Upper lobe of left lung (tissue), 6 donors: Measurements from ENCODE around the gene GABRG3. TPM values are rescaled to one million over a fixed set of nuclear protein-coding genes. Genes with fewer than 3 reads are reported as not detected.

ENCODE experiments used
- ATAC-seq, 2 donors: fragments of 200-7000 bp; cut with Tn5 transposase; one replicate each; pipeline ENCODE4 v1.9.1; 2022; ENCODE audit warnings: mild to moderate bottlenecking in 2 of 2, moderate library complexity in 2 of 2; ENCODE audit not compliant: low FRiP score in 2 of 2
- DNase-seq, 2 donors: peaks; one replicate each; pipeline ENCODE4 v3.0.0-alpha.2; 2019 to 2020
- H3K27ac ChIP-seq, 4 donors: fragments of 200-600 bp; sonication (generic); one replicate each; pipeline ENCODE4 v1.5.1; 2016 to 2019
- H3K27me3 ChIP-seq, 4 donors: fragments of 200-600 bp; sonication (generic); one replicate each; pipeline ENCODE4 v1.5.1; 2017 to 2019
- H3K36me3 ChIP-seq, 4 donors: fragments of 200-600 bp; sonication (generic); one replicate each; pipeline ENCODE4 v1.5.1; 2016 to 2019
- H3K4me1 ChIP-seq, 4 donors: fragments of 200-600 bp; sonication (generic); one replicate each; pipeline ENCODE4 v1.5.1; 2018 to 2019
- H3K4me3 ChIP-seq, 4 donors: fragments of 200-600 bp; sonication (generic); one replicate each; pipeline ENCODE4 v1.5.1; 2017 to 2019; ENCODE audit warnings: mild to moderate bottlenecking in 2 of 4, moderate library complexity in 1 of 4
- H3K9me3 ChIP-seq, 4 donors: fragments of 200-600 bp; sonication (generic); one replicate each; pipeline ENCODE4 v1.5.1; 2018 to 2019
- EP300 ChIP-seq, 4 donors: sonication (generic); formaldehyde crosslinking; IDR thresholded peaks; one replicate each; pipeline ENCODE4 v1.5.1; 2017; ENCODE audit warnings: antibody characterized with exemption in 4 of 4, control low read depth in 2 of 4
- POLR2A ChIP-seq, 4 donors: fragments of 450-650 bp; IDR thresholded peaks; one replicate each; pipeline ENCODE4 v1.5.1; 2016 to 2017; ENCODE audit warnings: antibody characterized with exemption in 4 of 4, mild to moderate bottlenecking in 2 of 4
- POLR2AphosphoS5 ChIP-seq, 2 donors: sonication (generic); formaldehyde crosslinking; IDR thresholded peaks; one replicate each; pipeline ENCODE4 v1.5.1; 2017; ENCODE audit warnings: antibody characterized with exemption in 2 of 2
- WGBS, 2 donors: methylation state at CpG; one replicate each; pipeline ENCODE4 v1.1.5; 2017 to 2018; 5-methylcytosine and 5-hydroxymethylcytosine counted together
- small RNA-seq, 4 donors: library from RNA; depleted of rRNA; stranded (forward); fragments of <200 nt; gene quantifications; one replicate each; pipeline ENCODE3, GENCODE V24; 2016
- total RNA-seq, 6 donors: library from RNA; depleted of rRNA in 4 of 6; stranded (reverse); fragments of >200 nt in 4 of 6; gene quantifications; one replicate each; pipeline versions ENCODE4 v1.1.0 to v1.2.1, GENCODE V29; 2016 to 2021
- TF ChIP-seq, protein P1 (sequence below), 6 experiments: fragments of 450-650 bp in 4 of 6; fragments of 200-600 bp in 2 of 6; sonication (generic) in 2 of 6; IDR thresholded peaks; one replicate each; pipeline ENCODE4 v1.5.1; 2016 to 2019; ENCODE audit warnings: antibody characterized with exemption in 6 of 6
- donor health status: DM: no; HTN: no; CAD: no; lungs with moderate emphysema.
- donor health status: DM: no; HTN: yes; CAD: no; lungs with severe emphysema.

GABRG3 gene
- total RNA-seq, 6 donors from 2014 or later = not detected

DNA sequence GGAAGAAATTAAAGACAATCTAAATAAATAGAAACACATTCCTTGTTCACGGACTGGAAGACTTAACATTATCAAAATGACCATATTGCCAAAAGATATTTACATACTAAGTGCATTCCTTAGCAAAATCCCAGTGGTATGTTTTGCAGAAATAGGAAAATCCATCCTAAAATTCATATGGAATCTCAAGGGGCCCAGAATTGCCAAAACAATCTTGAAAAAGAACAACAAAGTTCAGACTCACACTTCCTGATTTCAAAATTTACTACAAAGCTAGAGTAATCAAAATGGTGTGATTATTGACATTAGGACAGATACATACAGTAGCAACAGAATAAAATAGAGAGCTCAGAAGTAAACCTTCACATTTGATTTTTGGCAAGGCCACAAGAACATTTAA lies 612.7 kb downstream of the GABRG3 start:
- ATAC-seq (no peak), DNase-seq (no peak)
- no peaks in the 10 kb centered on the region for H3K36me3 ChIP-seq
- H3K27ac ChIP-seq = no peak overlapping the region
- no peak for TF ChIP-seq EP300 (IDR thresholded peaks at IDR 0.05)
- TF ChIP-seq, protein P1, sequence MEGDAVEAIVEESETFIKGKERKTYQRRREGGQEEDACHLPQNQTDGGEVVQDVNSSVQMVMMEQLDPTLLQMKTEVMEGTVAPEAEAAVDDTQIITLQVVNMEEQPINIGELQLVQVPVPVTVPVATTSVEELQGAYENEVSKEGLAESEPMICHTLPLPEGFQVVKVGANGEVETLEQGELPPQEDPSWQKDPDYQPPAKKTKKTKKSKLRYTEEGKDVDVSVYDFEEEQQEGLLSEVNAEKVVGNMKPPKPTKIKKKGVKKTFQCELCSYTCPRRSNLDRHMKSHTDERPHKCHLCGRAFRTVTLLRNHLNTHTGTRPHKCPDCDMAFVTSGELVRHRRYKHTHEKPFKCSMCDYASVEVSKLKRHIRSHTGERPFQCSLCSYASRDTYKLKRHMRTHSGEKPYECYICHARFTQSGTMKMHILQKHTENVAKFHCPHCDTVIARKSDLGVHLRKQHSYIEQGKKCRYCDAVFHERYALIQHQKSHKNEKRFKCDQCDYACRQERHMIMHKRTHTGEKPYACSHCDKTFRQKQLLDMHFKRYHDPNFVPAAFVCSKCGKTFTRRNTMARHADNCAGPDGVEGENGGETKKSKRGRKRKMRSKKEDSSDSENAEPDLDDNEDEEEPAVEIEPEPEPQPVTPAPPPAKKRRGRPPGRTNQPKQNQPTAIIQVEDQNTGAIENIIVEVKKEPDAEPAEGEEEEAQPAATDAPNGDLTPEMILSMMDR (IDR thresholded peaks at IDR 0.05) = no peak
- H3K9me3 ChIP-seq = peaks cover 0 to 5% (median 0%) of the 10 kb centered on the region in 4 donors
- H3K27me3 ChIP-seq = no peaks in the 10 kb centered on the region
- WGBS, 2 donors = 26 to 53% methylated on average over 1 of the region's 1 CpG
- H3K4me1 ChIP-seq = no peaks in the 10 kb centered on the region
- H3K4me3 ChIP-seq = no peak overlapping the region

- H3K27me3 ChIP-seq = no peaks in the 10 kb centered on the region
- no peak overlapping the region for H3K27ac ChIP-seq
- H3K9me3 ChIP-seq = no peaks in the 10 kb centered on the region
- ATAC-seq (no peak), DNase-seq (no peak)
- no peaks in the 10 kb centered on the region for H3K36me3 ChIP-seq
- H3K4me3 ChIP-seq = no peak overlapping the region
- 68 to 74% methylated on average over 6 of the region's 6 CpGs for WGBS, 2 donors
- no peaks in the 10 kb centered on the region for H3K4me1 ChIP-seq
- TF ChIP-seq EP300 (IDR thresholded peaks at IDR 0.05) (no peak), POLR2AphosphoS5 (IDR thresholded peaks at IDR 0.05) (no peak), POLR2A (IDR thresholded peaks at IDR 0.05) (no peak)
- TF ChIP-seq, protein P1 (IDR thresholded peaks at IDR 0.05) = no peak
These were observed 614.2 kb downstream of the GABRG3 start for GRCh38 chr15:27585041-27585640.

DNA sequence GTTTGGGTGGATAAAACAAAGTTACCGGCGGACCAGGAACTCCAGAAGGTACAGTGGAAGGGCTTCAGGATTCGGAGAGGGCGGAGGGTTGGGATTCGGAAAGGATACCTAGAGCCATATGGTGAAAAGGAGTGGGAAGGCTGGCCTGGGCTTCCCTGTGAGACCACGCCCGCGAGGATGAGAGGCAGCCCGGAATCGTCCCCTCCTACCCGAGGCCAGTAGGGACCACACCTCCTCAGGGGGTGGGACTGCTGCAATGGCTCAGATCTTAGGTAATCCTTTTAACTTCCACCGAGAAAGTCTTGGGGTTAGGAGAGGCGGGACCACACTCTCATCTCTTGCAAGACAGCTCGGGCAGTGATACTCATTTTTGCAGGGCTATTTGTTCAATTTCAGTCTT lies 616.8 kb downstream of the GABRG3 start:
- H3K36me3 ChIP-seq = no peaks in the 10 kb centered on the region
- H3K27me3 ChIP-seq = no peaks in the 10 kb centered on the region
- WGBS, 2 donors = 28 to 35% methylated on average over 14 of the region's 14 CpGs
- DNase-seq (no peak), ATAC-seq (no peak)
- no peak overlapping the region for H3K27ac ChIP-seq
- H3K4me1 ChIP-seq = no peaks in the 10 kb centered on the region
- H3K4me3 ChIP-seq = no peak overlapping the region
- TF ChIP-seq POLR2AphosphoS5 (IDR thresholded peaks at IDR 0.05) = no peak
- no peak for TF ChIP-seq POLR2A (IDR thresholded peaks at IDR 0.05)
- no peak for TF ChIP-seq EP300 (IDR thresholded peaks at IDR 0.05)
- TF ChIP-seq, protein P1 (IDR thresholded peaks at IDR 0.05) = no peak
- no peaks in the 10 kb centered on the region for H3K9me3 ChIP-seq

GRCh38 chr15:27589260-27589659 lies 618.3 kb downstream of the GABRG3 start:
- H3K36me3 ChIP-seq = no peaks in the 10 kb centered on the region
- no peak for TF ChIP-seq POLR2A (IDR thresholded peaks at IDR 0.05)
- TF ChIP-seq EP300 (IDR thresholded peaks at IDR 0.05) = no peak
- no peak for TF ChIP-seq POLR2AphosphoS5 (IDR thresholded peaks at IDR 0.05)
- 68 to 73% methylated on average over 9 of the region's 9 CpGs for WGBS, 2 donors
- H3K27ac ChIP-seq = no peak overlapping the region
- no peaks in the 10 kb centered on the region for H3K27me3 ChIP-seq
- no peaks in the 10 kb centered on the region for H3K9me3 ChIP-seq
- ATAC-seq (peak in 1 of 2 donors; percentile 34), DNase-seq (peak in 1 of 2 donors; percentile 42)
- no peaks in the 10 kb centered on the region for H3K4me1 ChIP-seq
- H3K4me3 ChIP-seq = no peak overlapping the region

GRCh38 chr15:27589782-27590181 lies 618.8 kb downstream of the GABRG3 start:
- peak in 1 of 2 donors; percentile 17 for ATAC-seq
- 80 to 93% methylated on average over 1 of the region's 1 CpG for WGBS, 2 donors
- TF ChIP-seq POLR2A (IDR thresholded peaks at IDR 0.05) (no peak), POLR2AphosphoS5 (IDR thresholded peaks at IDR 0.05) (no peak), EP300 (IDR thresholded peaks at IDR 0.05) (no peak)
- TF ChIP-seq, protein P1 (IDR thresholded peaks at IDR 0.05) = no peak

More at GRCh38 chr15:27589782-27590181, 618.8 kb downstream of the GABRG3 start:
- Histone ChIP-seq H3K9me3 (no peaks in the 10 kb centered on the region), H3K27me3 (no peaks in the 10 kb centered on the region), H3K4me1 (no peaks in the 10 kb centered on the region), H3K4me3 (no peak overlapping the region), H3K27ac (no peak overlapping the region), H3K36me3 (no peaks in the 10 kb centered on the region)
- DNase-seq = no peak

Small RNAs within 50 kb of the gene (small RNA-seq; reads per million reads assigned to genes)
- gene RNA5SP391 (0 reads per million in 4 donors), gene SERPINE4P (0 to 0.14 (median 0) reads per million in 4 donors)

Other genes with a start within 250 kb of the GABRG3 start
- gene GABRB3, start 198.1 kb upstream of the GABRG3 start, total RNA-seq = 1 to 10 TPM; 1.5 to 6.6 (median 3.7) TPM
- gene GABRA5, start 104.1 kb upstream of the GABRG3 start, total RNA-seq = under 1 TPM in 1 of 6 donors, not detected in 5; 0.30 TPM